Heart left ventricle (tissue), 13 donors: ENCODE results near the gene PPP1R11.

Experiments used
- CTCF ChIP-seq, 12 donors: fragments of 200-600 bp; sonication (generic) in 4 of 12; IDR thresholded peaks; one replicate each; pipeline versions ENCODE4 v1.5.0 to v1.8.0; 2018 to 2022; ENCODE audit warnings: antibody characterized with exemption in 12 of 12, mild to moderate bottlenecking in 5 of 12
- POLR2A ChIP-seq, 2 donors: fragments of 450-650 bp; IDR thresholded peaks; one replicate each; pipeline ENCODE4 v1.6.1; 2017; ENCODE audit warnings: antibody characterized with exemption in 2 of 2, mild to moderate bottlenecking in 2 of 2, moderate library complexity in 2 of 2
- donor health status: ischemic (EF 13 %, LVEDD 7.1; RV severe dilation, severe dysfunction).
- donor health status: DM: no; HTN: yes; CAD: no.
- donor health status: DM: no; HTN: no; CAD: no.
- donor health status: ischemic (EF 25% LVEDD 6.9; RV normal size, moderate dysfunction).
- donor health status: ischemic (EF 25% LVEDD 5.7; RV mildly dilated, moderate dysfunction).
- donor health status: ischemic (EF 35%, LVEDD 5.7; RV mildly dilated, moderate dysfunction).
- donor health status: nonischemic (EF 11% LVEDD 7.7; RV severe dilation, severe dysfunction).
- donor health status: DM: yes; HTN: yes; CAD: no.
- donor health status: PGD.
- donor health status: ischemic (EF 29% LVEDD 5.4; RV normal size, mild dysfunction).
- donor health status: nonischemic (EF 23%, LVEDD 6.1; RV moderate dilation, normal function).

DNA sequence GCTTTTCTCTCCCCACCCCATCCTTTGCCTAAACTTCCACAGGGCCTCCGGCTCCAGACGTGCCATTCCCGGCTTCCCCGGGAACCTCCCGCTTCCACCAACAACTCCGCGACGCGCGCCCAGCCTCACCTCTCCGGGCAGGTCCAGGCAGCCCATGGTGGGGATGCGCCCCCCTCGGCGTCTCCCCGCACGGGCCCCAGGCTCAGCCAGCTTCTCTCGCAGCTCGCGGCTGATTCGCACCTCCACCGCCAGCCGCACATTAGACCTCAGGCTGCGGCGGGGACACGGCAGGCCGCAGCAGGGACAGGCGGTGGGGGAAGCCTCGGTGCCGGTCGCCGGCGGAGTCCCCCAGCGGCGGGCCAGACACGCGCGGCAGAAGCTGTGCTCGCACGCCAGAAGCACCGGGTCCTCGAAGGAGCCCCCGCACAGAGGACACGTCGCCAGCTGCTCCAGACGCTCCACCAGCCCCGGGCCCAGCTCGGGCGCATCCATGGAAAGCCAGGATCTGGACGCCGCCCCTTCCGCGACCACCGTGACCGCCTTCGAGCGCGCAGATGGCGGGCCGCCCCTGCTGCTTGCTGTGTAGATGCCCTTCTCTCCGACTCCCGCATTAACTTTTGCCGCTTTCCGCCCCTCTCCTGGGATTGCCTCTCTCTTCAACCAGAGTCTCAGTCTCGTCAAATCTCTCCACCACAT lies 8.2 kb downstream of the PPP1R11 start, which contains the start of gene RNF39:
- TF ChIP-seq CTCF (IDR thresholded peaks at IDR 0.05) = no peak
- TF ChIP-seq POLR2A (IDR thresholded peaks at IDR 0.05) = no peak
